Muscle layer of colon (tissue), 2 donors: ENCODE results near the gene TIAM1.

Experiments
- H3K27ac ChIP-seq: one replicate; pipeline ENCODE4 v1.7.0; 2013; ENCODE audit warnings: low read depth, mild to moderate bottlenecking, low read length, moderate library complexity
- H3K27me3 ChIP-seq, 2 donors: one replicate each; pipeline ENCODE4 v1.7.0; 2013; ENCODE audit warnings: low read length in 2 of 2, mild to moderate bottlenecking in 2 of 2; ENCODE audit not compliant: insufficient read depth in 2 of 2, control insufficient read depth in 1 of 2
- H3K36me3 ChIP-seq: one replicate; pipeline ENCODE4 v1.7.0; 2013; ENCODE audit warnings: mild to moderate bottlenecking, low read length; ENCODE audit not compliant: insufficient read depth
- H3K4me1 ChIP-seq: one replicate; pipeline ENCODE4 v1.7.0; 2013; ENCODE audit warnings: mild to moderate bottlenecking, low read length; ENCODE audit not compliant: insufficient read depth
- H3K4me3 ChIP-seq, 2 donors: one replicate each; pipeline ENCODE4 v1.7.0; 2013; ENCODE audit warnings: low read length in 2 of 2, low read depth in 1 of 2, mild to moderate bottlenecking in 1 of 2, moderate library complexity in 1 of 2
- H3K9ac ChIP-seq: one replicate; pipeline ENCODE4 v1.7.0; 2013; ENCODE audit warnings: low read length
- H3K9me3 ChIP-seq: one replicate; pipeline ENCODE4 v1.7.0; 2013; ENCODE audit warnings: mild to moderate bottlenecking, low read length
- donor health status: abdominal sarcoma.
- donor health status: Adenocarcinoma of cecum.

The TIAM1 gene

GRCh38 chr21:31279986-31280385, 64.1 kb downstream of the TIAM1 start:
- Histone ChIP-seq H3K4me1 (no peaks in the 10 kb centered on the region), H3K9ac (no peak overlapping the region), H3K27me3 (no peaks in the 10 kb centered on the region), H3K9me3 (no peaks in the 10 kb centered on the region), H3K4me3 (no peak overlapping the region), H3K36me3 (no peaks in the 10 kb centered on the region), H3K27ac (no peak overlapping the region)

- no peak overlapping the region for H3K4me3 ChIP-seq
These were observed 64.8 kb downstream of the TIAM1 start for GRCh38 chr21:31279214-31279613.

GRCh38 chr21:31278511-31279130, 65.4 kb downstream of the TIAM1 start:
- no peaks in the 10 kb centered on the region for H3K9me3 ChIP-seq
- H3K9ac ChIP-seq = no peak overlapping the region
- no peak overlapping the region for H3K27ac ChIP-seq
- no peaks in the 10 kb centered on the region for H3K4me1 ChIP-seq
- no peaks in the 10 kb centered on the region for H3K36me3 ChIP-seq
- no peaks in the 10 kb centered on the region for H3K27me3 ChIP-seq
- no peak overlapping the region for H3K4me3 ChIP-seq

More at GRCh38 chr21:31279214-31279613, 64.8 kb downstream of the TIAM1 start:
- Histone ChIP-seq H3K27ac (no peak overlapping the region), H3K4me1 (no peaks in the 10 kb centered on the region), H3K9ac (no peak overlapping the region), H3K27me3 (no peaks in the 10 kb centered on the region), H3K9me3 (no peaks in the 10 kb centered on the region), H3K36me3 (no peaks in the 10 kb centered on the region)

GRCh38 chr21:31276663-31277062, 67.4 kb downstream of the TIAM1 start:
- H3K36me3 ChIP-seq = no peaks in the 10 kb centered on the region
- no peak overlapping the region for H3K4me3 ChIP-seq
- H3K9me3 ChIP-seq = no peaks in the 10 kb centered on the region
- H3K4me1 ChIP-seq = no peaks in the 10 kb centered on the region
- no peaks in the 10 kb centered on the region for H3K27me3 ChIP-seq
- no peak overlapping the region for H3K9ac ChIP-seq
- no peak overlapping the region for H3K27ac ChIP-seq

GRCh38 chr21:31275901-31276300, 68.2 kb downstream of the TIAM1 start:
- Histone ChIP-seq H3K9ac (no peak overlapping the region), H3K27me3 (no peaks in the 10 kb centered on the region), H3K36me3 (no peaks in the 10 kb centered on the region), H3K27ac (no peak overlapping the region), H3K4me1 (no peaks in the 10 kb centered on the region), H3K4me3 (no peak overlapping the region), H3K9me3 (no peaks in the 10 kb centered on the region)

- Histone ChIP-seq H3K27me3 (no peaks in the 10 kb centered on the region), H3K9ac (no peak overlapping the region), H3K27ac (no peak overlapping the region), H3K4me3 (no peak overlapping the region), H3K9me3 (no peaks in the 10 kb centered on the region), H3K36me3 (no peaks in the 10 kb centered on the region), H3K4me1 (no peaks in the 10 kb centered on the region)
These were observed 70.8 kb downstream of the TIAM1 start for GRCh38 chr21:31273278-31273677.

- no peaks in the 10 kb centered on the region for H3K27me3 ChIP-seq
- no peaks in the 10 kb centered on the region for H3K36me3 ChIP-seq
- H3K27ac ChIP-seq = no peak overlapping the region
- H3K9ac ChIP-seq = no peak overlapping the region
- H3K4me3 ChIP-seq = no peak overlapping the region
- no peaks in the 10 kb centered on the region for H3K4me1 ChIP-seq
- H3K9me3 ChIP-seq = no peaks in the 10 kb centered on the region
These were observed 76.0 kb downstream of the TIAM1 start for GRCh38 chr21:31268090-31268489.

- Histone ChIP-seq H3K4me1 (no peaks in the 10 kb centered on the region), H3K9ac (no peak overlapping the region), H3K4me3 (no peak overlapping the region), H3K36me3 (no peaks in the 10 kb centered on the region), H3K27me3 (no peaks in the 10 kb centered on the region), H3K9me3 (no peaks in the 10 kb centered on the region), H3K27ac (no peak overlapping the region)
These were observed 76.4 kb downstream of the TIAM1 start for GRCh38 chr21:31267644-31268043.

GRCh38 chr21:31266241-31266640, 77.8 kb downstream of the TIAM1 start:
- no peaks in the 10 kb centered on the region for H3K27me3 ChIP-seq
- no peaks in the 10 kb centered on the region for H3K4me1 ChIP-seq
- no peaks in the 10 kb centered on the region for H3K36me3 ChIP-seq
- no peaks in the 10 kb centered on the region for H3K9me3 ChIP-seq
- no peak overlapping the region for H3K4me3 ChIP-seq
- H3K27ac ChIP-seq = no peak overlapping the region
- H3K9ac ChIP-seq = no peak overlapping the region

GRCh38 chr21:31265366-31266013, 78.6 kb downstream of the TIAM1 start:
- H3K27ac ChIP-seq = no peak overlapping the region

GRCh38 chr21:31264574-31264973, 79.5 kb downstream of the TIAM1 start:
- no peaks in the 10 kb centered on the region for H3K27me3 ChIP-seq
- H3K4me3 ChIP-seq = no peak overlapping the region
- H3K36me3 ChIP-seq = no peaks in the 10 kb centered on the region
- no peaks in the 10 kb centered on the region for H3K4me1 ChIP-seq
- H3K9me3 ChIP-seq = no peaks in the 10 kb centered on the region
- H3K9ac ChIP-seq = no peak overlapping the region
- H3K27ac ChIP-seq = no peak overlapping the region

More at GRCh38 chr21:31265366-31266013, 78.6 kb downstream of the TIAM1 start:
- Histone ChIP-seq H3K9ac (no peak overlapping the region), H3K27me3 (no peaks in the 10 kb centered on the region), H3K9me3 (no peaks in the 10 kb centered on the region), H3K36me3 (no peaks in the 10 kb centered on the region), H3K4me3 (no peak overlapping the region), H3K4me1 (no peaks in the 10 kb centered on the region)

GRCh38 chr21:31262728-31263127, 81.3 kb downstream of the TIAM1 start:
- no peaks in the 10 kb centered on the region for H3K9me3 ChIP-seq
- H3K27ac ChIP-seq = no peak overlapping the region
- H3K9ac ChIP-seq = no peak overlapping the region
- no peaks in the 10 kb centered on the region for H3K4me1 ChIP-seq
- no peaks in the 10 kb centered on the region for H3K36me3 ChIP-seq
- no peaks in the 10 kb centered on the region for H3K27me3 ChIP-seq
- H3K4me3 ChIP-seq = no peak overlapping the region
